ENCODE data around the gene SBK2. TPM values are rescaled to one million over a fixed set of nuclear protein-coding genes. Genes with fewer than 3 reads are reported as not detected.

Gene SBK2
- total and polyA plus RNA-seq, 2 experiments from 2014 or later, result 1.1 to 2.0 TPM

GRCh38 chr19:55483706-55484592 lies 53.0 kb downstream of the SBK2 start:
- Mint-ChIP-seq H3K36me3 (ENCODE audit: low read depth) (peaks cover 5% of the 10 kb centered on the region; the same call in 2 of the 3 replicates), H3K9me3 (no peaks in the 10 kb centered on the region; the same call in 2 of the 3 replicates), H3K4me1 (peaks cover 34% of the 10 kb centered on the region), H3K4me3 (peak overlapping the region; percentile 68), H3K27me3 (ENCODE audit: insufficient read depth, low read depth, poor library complexity) (peaks cover 11% of the 10 kb centered on the region), H3K27ac (no peak overlapping the region)
- Histone ChIP-seq H3K4me3 (peak overlapping the region; percentile 80), H2AFZ (no peak overlapping the region), H3K36me3 (ENCODE audit: insufficient read depth) (no peaks in the 10 kb centered on the region), H3K4me1 (ENCODE audit: insufficient read depth) (peaks cover 22% of the 10 kb centered on the region; the same call in 1 of the 2 replicates), H4K20me1 (replicated peaks; ENCODE audit: insufficient read depth) (no peaks in the 10 kb centered on the region), H3K27me3 (ENCODE audit: insufficient read depth) (no peaks in the 10 kb centered on the region), H3K9me2 (ENCODE audit: insufficient read depth) (no peaks in the 10 kb centered on the region), H3F3A (replicated peaks; ENCODE audit: low read depth) (peaks cover 17% of the 10 kb centered on the region), H3K27ac (ENCODE audit: low read depth) (no peak overlapping the region), H3K4me2 (peak overlapping the region; percentile 95), H3K79me2 (replicated peaks; ENCODE audit: insufficient read depth) (no peaks in the 10 kb centered on the region)
- TF ChIP-seq, protein P1, sequence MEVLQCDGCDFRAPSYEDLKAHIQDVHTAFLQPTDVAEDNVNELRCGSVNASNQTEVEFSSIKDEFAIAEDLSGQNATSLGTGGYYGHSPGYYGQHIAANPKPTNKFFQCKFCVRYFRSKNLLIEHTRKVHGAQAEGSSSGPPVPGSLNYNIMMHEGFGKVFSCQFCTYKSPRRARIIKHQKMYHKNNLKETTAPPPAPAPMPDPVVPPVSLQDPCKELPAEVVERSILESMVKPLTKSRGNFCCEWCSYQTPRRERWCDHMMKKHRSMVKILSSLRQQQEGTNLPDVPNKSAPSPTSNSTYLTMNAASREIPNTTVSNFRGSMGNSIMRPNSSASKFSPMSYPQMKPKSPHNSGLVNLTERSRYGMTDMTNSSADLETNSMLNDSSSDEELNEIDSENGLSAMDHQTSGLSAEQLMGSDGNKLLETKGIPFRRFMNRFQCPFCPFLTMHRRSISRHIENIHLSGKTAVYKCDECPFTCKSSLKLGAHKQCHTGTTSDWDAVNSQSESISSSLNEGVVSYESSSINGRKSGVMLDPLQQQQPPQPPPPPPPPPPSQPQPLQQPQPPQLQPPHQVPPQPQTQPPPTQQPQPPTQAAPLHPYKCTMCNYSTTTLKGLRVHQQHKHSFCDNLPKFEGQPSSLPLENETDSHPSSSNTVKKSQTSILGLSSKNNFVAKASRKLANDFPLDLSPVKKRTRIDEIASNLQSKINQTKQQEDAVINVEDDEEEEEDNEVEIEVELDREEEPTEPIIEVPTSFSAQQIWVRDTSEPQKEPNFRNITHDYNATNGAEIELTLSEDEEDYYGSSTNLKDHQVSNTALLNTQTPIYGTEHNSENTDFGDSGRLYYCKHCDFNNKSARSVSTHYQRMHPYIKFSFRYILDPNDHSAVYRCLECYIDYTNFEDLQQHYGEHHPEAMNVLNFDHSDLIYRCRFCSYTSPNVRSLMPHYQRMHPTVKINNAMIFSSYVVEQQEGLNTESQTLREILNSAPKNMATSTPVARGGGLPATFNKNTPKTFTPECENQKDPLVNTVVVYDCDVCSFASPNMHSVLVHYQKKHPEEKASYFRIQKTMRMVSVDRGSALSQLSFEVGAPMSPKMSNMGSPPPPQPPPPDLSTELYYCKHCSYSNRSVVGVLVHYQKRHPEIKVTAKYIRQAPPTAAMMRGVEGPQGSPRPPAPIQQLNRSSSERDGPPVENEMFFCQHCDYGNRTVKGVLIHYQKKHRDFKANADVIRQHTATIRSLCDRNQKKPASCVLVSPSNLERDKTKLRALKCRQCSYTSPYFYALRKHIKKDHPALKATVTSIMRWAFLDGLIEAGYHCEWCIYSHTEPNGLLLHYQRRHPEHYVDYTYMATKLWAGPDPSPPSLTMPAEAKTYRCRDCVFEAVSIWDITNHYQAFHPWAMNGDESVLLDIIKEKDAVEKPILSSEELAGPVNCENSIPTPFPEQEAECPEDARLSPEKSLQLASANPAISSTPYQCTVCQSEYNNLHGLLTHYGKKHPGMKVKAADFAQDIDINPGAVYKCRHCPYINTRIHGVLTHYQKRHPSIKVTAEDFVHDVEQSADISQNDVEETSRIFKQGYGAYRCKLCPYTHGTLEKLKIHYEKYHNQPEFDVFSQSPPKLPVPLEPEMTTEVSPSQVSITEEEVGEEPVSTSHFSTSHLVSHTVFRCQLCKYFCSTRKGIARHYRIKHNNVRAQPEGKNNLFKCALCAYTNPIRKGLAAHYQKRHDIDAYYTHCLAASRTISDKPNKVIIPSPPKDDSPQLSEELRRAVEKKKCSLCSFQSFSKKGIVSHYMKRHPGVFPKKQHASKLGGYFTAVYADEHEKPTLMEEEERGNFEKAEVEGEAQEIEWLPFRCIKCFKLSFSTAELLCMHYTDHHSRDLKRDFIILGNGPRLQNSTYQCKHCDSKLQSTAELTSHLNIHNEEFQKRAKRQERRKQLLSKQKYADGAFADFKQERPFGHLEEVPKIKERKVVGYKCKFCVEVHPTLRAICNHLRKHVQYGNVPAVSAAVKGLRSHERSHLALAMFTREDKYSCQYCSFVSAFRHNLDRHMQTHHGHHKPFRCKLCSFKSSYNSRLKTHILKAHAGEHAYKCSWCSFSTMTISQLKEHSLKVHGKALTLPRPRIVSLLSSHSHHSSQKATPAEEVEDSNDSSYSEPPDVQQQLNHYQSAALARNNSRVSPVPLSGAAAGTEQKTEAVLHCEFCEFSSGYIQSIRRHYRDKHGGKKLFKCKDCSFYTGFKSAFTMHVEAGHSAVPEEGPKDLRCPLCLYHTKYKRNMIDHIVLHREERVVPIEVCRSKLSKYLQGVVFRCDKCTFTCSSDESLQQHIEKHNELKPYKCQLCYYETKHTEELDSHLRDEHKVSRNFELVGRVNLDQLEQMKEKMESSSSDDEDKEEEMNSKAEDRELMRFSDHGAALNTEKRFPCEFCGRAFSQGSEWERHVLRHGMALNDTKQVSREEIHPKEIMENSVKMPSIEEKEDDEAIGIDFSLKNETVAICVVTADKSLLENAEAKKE (CRISPR knock-in tag; IDR thresholded peaks at IDR 0.05), result no peak
- TF ChIP-seq CTCF (conservative IDR thresholded peaks at IDR 0.05; ENCODE audit: low read depth in 2 of 2), result no peak
- TF ChIP-seq, protein P2, sequence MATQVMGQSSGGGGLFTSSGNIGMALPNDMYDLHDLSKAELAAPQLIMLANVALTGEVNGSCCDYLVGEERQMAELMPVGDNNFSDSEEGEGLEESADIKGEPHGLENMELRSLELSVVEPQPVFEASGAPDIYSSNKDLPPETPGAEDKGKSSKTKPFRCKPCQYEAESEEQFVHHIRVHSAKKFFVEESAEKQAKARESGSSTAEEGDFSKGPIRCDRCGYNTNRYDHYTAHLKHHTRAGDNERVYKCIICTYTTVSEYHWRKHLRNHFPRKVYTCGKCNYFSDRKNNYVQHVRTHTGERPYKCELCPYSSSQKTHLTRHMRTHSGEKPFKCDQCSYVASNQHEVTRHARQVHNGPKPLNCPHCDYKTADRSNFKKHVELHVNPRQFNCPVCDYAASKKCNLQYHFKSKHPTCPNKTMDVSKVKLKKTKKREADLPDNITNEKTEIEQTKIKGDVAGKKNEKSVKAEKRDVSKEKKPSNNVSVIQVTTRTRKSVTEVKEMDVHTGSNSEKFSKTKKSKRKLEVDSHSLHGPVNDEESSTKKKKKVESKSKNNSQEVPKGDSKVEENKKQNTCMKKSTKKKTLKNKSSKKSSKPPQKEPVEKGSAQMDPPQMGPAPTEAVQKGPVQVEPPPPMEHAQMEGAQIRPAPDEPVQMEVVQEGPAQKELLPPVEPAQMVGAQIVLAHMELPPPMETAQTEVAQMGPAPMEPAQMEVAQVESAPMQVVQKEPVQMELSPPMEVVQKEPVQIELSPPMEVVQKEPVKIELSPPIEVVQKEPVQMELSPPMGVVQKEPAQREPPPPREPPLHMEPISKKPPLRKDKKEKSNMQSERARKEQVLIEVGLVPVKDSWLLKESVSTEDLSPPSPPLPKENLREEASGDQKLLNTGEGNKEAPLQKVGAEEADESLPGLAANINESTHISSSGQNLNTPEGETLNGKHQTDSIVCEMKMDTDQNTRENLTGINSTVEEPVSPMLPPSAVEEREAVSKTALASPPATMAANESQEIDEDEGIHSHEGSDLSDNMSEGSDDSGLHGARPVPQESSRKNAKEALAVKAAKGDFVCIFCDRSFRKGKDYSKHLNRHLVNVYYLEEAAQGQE (IDR thresholded peaks at IDR 0.05; ENCODE audit: unreplicated experiment), result peak; percentile 53
- DNase-seq (ENCODE audit: low spot score) (no peak), ATAC-seq (no peak)
